ENCODE results near the gene RAB11A.

DNA sequence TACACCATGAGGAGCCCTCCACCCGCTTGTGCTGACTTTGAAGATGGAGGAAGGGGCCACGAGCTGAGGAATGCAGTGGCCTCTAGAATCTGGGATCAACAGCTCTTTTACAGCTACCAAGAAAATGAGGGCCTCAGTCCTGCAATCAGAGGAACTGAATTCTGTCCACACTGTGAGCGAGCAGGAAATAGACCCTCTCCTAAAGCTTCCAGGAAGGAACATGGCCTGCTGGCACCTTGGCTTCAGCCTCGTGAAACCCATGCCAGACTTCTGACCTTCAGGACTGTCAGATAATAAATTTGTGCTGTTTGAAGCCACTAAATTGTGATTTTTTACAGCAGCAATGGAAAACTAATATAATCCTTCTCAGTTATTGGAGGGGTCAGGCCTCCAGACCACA, 61.9 kb downstream of the RAB11A start:
- TF ChIP-seq, protein P1, sequence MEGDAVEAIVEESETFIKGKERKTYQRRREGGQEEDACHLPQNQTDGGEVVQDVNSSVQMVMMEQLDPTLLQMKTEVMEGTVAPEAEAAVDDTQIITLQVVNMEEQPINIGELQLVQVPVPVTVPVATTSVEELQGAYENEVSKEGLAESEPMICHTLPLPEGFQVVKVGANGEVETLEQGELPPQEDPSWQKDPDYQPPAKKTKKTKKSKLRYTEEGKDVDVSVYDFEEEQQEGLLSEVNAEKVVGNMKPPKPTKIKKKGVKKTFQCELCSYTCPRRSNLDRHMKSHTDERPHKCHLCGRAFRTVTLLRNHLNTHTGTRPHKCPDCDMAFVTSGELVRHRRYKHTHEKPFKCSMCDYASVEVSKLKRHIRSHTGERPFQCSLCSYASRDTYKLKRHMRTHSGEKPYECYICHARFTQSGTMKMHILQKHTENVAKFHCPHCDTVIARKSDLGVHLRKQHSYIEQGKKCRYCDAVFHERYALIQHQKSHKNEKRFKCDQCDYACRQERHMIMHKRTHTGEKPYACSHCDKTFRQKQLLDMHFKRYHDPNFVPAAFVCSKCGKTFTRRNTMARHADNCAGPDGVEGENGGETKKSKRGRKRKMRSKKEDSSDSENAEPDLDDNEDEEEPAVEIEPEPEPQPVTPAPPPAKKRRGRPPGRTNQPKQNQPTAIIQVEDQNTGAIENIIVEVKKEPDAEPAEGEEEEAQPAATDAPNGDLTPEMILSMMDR (IDR thresholded peaks at IDR 0.05): no peak
- TF ChIP-seq POLR2A (IDR thresholded peaks at IDR 0.05): no peak
- no peak for TF ChIP-seq EP300 (IDR thresholded peaks at IDR 0.05; ENCODE audit: low read depth)

Measured in transverse colon (tissue), 3 donors.